NCI-H524 treated with DMSO at 0.1 percent for 48 hours (cell line): ENCODE results near the gene AKAP13.

Experiments used
- DNase-seq: peaks from one replicate; lab custom pipeline; 2025; lab: John Stamatoyannopoulos, UW

AKAP13 gene

GRCh38 chr15:85756411-85757072 lies 376.1 kb downstream of the AKAP13 start:
- no peak for DNase-seq

- no peak for DNase-seq
Observed at GRCh38 chr15:85757073-85757938, 376.9 kb downstream of the AKAP13 start.

- no peak for DNase-seq
Observed at GRCh38 chr15:85757939-85758654, 377.7 kb downstream of the AKAP13 start.

GRCh38 chr15:85758655-85758978 lies 378.2 kb downstream of the AKAP13 start:
- DNase-seq = no peak

- DNase-seq = no peak
Observed at GRCh38 chr15:85759376-85759775, 379.0 kb downstream of the AKAP13 start.

- no peak for DNase-seq
Observed at GRCh38 chr15:85760049-85760448, 379.6 kb downstream of the AKAP13 start.

GRCh38 chr15:85760531-85761371 lies 380.3 kb downstream of the AKAP13 start:
- DNase-seq = no peak

- no peak for DNase-seq
Observed at GRCh38 chr15:85761635-85762034, 381.2 kb downstream of the AKAP13 start.

GRCh38 chr15:85762039-85762755 lies 381.8 kb downstream of the AKAP13 start:
- DNase-seq = no peak

- no peak for DNase-seq
Observed at GRCh38 chr15:85762756-85763127, 382.3 kb downstream of the AKAP13 start.

GRCh38 chr15:85763157-85763556 lies 382.8 kb downstream of the AKAP13 start:
- no peak for DNase-seq

- DNase-seq = no peak
Observed at GRCh38 chr15:85763673-85764633, 383.6 kb downstream of the AKAP13 start.

GRCh38 chr15:85764649-85765277 lies 384.4 kb downstream of the AKAP13 start:
- DNase-seq = no peak

GRCh38 chr15:85766001-85766831 lies 385.8 kb downstream of the AKAP13 start:
- DNase-seq = no peak

- no peak for DNase-seq
Observed at GRCh38 chr15:85767785-85768529, 387.6 kb downstream of the AKAP13 start.

GRCh38 chr15:85768595-85769168 lies 388.3 kb downstream of the AKAP13 start:
- no peak for DNase-seq

- no peak for DNase-seq
Observed at GRCh38 chr15:85769182-85769900, 388.9 kb downstream of the AKAP13 start.
